GM19025 (cell line): ENCODE data around the gene NEUROG1.

ENCODE experiments used
- ATAC-seq: cut with Tn5 transposase; IDR thresholded peaks from one replicate; pipeline ENCODE4 v1.9.1; 2021; ENCODE audit warnings: mild to moderate bottlenecking, low read depth, moderate library complexity; ENCODE audit not compliant: unreplicated experiment

The NEUROG1 gene

DNA sequence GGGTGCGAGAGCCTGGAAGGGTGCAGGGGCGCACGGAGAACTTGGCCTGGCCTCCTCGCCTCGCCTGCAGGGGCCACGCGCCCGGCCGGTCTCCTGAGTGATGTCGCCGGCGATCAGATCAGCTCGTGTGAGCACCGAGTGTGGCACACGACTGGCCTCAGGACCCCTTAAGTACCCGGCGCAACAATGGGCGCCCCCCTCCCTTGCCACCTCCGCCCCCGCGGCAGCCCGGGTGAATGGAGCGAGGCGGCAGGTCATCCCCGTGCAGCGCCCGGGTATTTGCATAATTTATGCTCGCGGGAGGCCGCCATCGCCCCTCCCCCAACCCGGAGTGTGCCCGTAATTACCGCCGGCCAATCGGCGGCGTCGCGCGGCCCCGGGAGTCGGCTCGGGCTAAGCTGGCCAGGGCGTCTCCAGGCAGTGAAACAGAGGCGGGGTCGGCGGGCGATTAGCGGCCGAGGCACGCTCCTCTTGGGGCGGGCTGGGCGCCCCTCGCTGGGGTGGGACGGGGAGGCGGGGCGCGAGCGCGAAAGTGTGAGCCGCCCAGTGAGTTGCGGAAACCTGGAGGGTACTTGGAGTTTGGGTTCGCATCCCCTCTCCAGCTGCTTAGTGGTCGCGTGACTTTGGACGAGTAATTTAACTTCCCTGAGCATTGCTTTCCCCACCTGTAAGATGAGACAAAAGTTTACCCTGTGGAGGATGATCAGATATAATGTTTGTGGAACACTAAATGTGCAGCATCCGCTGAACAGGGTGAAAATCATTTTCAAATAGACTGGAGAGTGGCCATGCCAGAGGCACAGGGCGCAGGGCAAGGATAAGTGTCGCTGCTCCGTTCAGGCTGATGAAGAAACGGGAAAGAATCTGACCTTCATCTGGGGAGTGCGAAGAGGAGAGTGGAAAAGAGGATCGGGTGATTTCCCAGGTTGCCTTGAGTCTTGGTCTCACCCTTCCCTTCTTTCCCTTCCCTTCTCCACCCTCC is at the start of gene NEUROG1:
Gene NEUROG1 (minus strand): TSS at position 145 of the 982 bp plus-strand sequence. CDS start 274 bp downstream, outside the sequence.
- ATAC-seq: no peak

DNA sequence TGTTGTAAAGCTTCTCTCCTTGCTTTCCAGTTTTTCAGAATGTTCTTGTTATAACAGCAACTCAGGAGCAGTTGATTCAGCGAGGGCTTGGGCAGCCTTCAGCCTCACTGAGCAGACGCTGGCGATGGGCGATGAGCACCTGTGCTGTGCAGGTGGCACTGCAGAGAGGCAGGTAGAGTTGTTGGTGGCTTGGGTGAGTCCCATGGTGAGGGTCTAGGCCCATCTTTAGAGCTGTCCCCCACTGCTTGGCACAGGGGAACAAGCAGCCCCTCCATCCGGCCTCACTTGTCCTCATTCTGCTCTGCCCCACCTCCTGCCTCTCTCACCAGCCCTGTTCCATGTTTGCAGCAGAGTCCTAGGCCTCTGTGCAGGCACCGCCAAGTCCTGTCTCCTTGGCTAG is 49.2 kb upstream of the NEUROG1 start:
- no peak for ATAC-seq

- no peak for ATAC-seq
These were observed 48.5 kb upstream of the NEUROG1 start for GRCh38 chr5:135584276-135584675.

DNA sequence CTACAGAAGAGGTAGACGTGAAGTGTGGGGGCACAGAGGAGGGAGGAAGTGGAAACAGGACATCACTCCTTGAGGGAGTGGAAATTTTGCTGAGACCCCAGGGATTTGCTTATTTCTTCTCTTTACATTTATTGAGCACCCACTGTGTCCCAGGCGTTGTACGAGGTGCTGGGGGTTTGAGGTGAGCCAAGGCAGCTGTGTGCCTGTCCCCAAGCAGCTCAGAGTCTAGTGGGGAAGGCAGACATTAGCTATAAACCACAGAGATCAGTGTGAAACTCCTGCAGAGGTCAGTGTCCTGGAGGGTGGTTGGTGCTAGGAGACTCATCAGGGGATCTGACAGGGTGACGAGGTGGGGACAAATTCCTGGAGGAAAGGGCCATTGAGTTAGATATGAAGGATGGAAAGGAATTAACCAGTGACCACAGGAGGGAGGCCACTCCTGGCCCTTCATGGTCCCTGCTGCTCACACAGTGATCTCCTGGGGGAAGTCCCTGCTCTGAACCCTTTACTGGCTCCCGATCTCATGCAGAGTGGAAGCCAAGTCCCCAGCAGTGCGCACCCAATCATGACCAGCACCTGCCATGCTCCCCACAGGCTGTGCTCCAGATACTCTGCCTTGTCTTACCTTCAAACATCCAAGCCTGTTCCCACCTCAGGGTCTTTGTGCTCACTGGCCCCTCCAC is 46.5 kb upstream of the NEUROG1 start:
- ATAC-seq: no peak

GRCh38 chr5:135578685-135579341 is 43.0 kb upstream of the NEUROG1 start, which contains the start of gene CXCL14:
Gene CXCL14, minus strand, starts transcription at chr5:135578991. Its CDS starts 213 bp downstream, at chr5:135578778.
- ATAC-seq: no peak

DNA sequence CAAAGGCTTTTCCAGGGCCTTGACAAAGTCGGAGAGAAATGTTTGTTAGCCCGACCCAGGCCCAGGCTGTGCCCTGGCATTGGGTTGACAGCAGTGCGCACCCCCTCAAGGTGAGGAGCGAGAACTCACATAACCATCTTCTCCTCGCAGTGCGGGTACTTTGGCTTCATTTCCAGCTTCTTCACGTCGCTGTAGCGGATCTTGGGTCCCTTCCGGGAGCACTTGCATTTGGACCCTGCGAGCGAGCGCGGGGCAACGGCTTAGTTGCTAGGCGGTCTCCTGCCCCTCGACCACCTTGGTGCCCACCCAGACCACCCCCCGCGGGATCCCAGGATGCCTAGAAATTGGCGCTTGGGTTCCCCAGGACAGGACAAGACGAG is 42.5 kb upstream of the NEUROG1 start:
- ATAC-seq: no peak

DNA sequence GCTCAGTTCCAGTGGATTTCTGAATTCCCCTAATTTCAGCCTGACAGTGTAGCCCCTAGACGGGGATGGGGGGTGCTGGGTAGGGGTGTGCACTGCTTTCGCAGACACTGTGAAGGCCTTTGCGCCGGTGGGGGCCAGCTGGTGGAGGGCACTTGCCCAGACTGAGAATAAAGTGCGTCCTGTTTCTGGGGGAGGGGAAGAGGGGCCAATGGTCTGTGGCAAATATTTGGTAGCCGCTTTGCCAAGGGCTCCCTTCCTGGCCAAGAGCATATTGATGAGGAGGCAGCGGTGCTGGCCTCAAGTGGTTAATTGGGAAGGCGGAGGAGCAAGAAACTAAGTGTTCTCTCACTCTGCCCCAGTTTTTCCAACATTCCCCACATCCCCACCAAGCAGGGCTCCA is 41.7 kb upstream of the NEUROG1 start:
- ATAC-seq: no peak

GRCh38 chr5:135576075-135576599 is 40.4 kb upstream of the NEUROG1 start:
- ATAC-seq: no peak

- ATAC-seq: no peak
These were observed 38.7 kb upstream of the NEUROG1 start for GRCh38 chr5:135574493-135574892.

DNA sequence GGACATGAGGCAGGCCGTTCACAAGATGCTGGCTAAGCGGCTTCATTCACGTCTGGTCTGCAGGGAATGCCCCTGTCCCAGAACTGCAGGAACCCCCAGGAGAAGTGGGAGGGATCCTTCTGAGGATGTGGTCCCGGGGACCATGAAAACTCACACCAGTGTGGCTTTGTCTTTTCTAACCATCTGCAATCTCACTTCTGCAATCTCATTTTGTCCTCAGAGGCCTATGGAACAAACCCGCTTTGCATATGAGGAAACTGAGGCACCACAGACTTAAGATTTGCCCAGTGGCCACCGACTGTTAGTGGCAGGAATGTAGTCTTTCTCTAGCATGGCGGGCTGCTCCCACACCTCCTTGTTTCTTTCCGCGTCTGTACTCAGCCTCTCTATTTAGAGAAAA is 36.1 kb upstream of the NEUROG1 start:
- ATAC-seq: no peak

DNA sequence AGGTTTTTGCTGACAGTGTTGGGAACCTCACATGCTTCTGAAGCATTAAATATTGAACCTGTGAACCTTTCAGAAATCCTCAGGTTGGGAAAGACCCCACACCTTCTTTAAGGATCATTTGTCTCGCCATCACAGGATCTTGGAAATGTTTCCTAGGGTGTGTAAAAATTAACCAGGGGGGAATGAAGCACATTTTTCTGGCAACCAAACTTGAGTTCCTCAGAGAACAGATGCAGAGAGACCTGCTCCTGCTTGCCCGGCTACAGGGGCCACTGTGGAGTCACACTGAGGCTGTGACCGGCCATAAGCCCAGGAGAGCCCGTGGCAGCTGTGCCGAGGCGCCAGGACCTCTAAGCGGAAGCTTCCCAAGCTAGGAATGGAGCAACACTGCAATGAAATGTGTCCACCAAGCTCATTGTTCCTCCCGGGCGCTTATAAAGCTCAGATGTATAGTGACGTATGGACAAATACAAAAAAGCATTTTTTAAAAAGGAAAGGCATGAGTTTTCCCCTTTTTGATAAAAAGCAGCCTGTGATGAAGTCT is 35.4 kb upstream of the NEUROG1 start:
- ATAC-seq: no peak

- no peak for ATAC-seq
These were observed 34.6 kb upstream of the NEUROG1 start for GRCh38 chr5:135570453-135570764.

DNA sequence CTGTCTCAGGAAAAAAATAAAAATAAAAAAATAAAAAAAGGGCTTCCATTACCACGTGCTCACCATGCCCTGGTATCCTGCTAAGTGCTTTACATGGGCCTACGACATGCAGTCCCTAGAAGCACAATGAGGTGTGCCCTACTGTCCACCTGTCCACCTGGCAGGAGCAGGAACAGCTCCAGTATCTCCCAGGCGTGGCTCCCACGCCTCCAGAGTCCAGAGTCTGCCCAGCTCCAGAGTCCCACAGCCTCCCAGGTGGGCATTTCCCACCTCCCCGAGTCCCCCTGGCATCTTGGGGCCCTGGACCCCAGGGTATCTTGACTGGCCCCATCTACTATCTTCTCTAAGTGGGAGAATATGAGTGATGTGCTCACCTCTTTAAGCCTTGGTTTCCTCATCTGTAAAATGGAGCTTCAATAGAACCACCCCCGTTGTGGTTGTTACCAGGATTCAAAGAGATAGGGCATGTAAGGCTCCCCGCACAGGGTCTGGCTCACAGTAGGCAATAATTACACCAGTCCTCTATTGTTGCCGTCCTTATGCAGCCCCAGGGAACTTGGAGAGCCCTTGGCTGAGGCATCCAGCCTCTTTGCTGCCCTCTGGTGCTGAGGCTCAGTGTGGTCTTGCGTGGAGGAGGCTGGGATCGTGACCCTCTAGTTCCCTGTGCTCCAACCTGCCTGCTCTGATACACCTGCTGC is 34.1 kb upstream of the NEUROG1 start:
- ATAC-seq: no peak

DNA sequence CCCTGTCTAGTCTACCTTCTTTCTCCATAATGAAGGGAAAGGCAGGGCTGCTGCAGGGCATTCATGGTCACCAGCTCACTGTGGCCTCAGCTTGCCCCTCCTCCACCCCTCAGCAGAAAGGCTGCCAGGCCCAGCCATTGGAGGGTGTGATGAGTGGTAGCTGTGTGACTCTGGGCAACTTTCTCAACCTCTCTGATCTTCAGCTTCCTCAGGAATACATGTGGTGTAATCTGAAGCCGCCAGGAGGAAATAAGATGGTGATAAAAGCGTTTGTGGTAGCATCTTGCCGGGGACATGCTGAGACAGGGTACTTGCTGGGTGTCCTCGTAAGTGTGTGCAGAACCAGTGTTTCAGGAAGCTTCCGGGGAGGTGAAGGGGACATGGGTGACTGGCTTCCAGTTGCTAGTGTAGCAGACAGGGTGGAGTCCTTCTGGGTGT is 33.2 kb upstream of the NEUROG1 start:
- no peak for ATAC-seq

DNA sequence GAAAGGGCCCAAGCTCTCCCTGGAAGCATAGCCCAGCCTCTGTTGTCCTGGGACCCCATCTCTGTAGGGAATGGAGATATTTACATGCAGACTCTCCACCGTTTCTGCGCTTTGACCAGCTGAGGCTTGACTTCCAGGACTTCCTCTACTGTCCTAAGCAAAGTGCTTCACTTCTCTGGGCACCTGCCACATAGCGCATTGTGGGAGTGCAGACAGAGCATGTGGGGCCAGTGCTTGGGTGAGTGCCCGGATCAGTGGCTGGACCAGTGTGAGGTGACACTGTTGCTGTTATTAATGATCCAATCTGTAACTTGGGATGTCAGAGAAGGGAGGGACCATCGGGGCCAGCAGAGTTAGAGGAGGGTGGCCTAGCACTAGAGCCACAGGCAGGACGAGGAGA is 32.5 kb upstream of the NEUROG1 start:
- no peak for ATAC-seq

DNA sequence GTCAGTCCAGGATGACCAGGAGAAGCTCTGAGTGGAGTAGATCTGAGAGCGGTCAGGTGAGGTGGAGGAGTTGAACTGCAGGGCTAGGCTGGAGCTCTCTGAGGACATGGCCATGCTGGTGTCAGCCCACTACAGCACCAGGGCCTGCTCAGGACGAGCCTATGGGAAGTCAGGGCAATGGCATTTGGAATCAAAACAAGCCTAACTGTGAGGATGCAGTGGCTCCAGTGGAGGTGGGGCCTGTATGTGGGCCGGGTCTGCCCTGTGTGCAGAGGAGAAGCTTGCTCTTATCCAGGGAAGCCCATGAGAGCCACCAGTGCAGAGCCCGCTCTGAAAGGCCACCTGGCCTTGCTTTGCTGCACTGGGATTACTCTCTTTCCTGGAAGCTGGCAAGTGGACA is 31.9 kb upstream of the NEUROG1 start:
- ATAC-seq: no peak

GRCh38 chr5:135566422-135567400 is 30.9 kb upstream of the NEUROG1 start:
- ATAC-seq: no peak

- ATAC-seq: no peak
These were observed 30.1 kb upstream of the NEUROG1 start for GRCh38 chr5:135565725-135566421.
